B cell (primary cell): ENCODE measurements around the gene ETS1. TPM values are rescaled to one million over a fixed set of nuclear protein-coding genes. Genes with fewer than 3 reads are reported as not detected.

ENCODE experiments used
- ATAC-seq: fragments of 200-7000 bp; cut with Tn5 transposase; one replicate; pipeline ENCODE4 v1.10.0; 2021; ENCODE audit warnings: low read depth, mild to moderate bottlenecking, moderate number of reproducible peaks, moderate library complexity
- CTCF ChIA-PET: fragments of 350-600 bp; sonication (Branson Sonifier 250); formaldehyde crosslinking; loops from one replicate; lab custom pipeline; 2021; ENCODE audit warnings: antibody characterized with exemption, inconsistent platforms; lab: Charles Lee
- POLR2A ChIA-PET: fragments of 350-600 bp; sonication (Branson Sonifier 250); formaldehyde crosslinking; loops from one replicate; lab custom pipeline; 2021; ENCODE audit warnings: antibody characterized with exemption; lab: Charles Lee
- DNase-seq: peaks from one replicate; pipeline ENCODE4 v3.0.0; 2013
- H2AFZ ChIP-seq: 2 replicates; pipeline ENCODE4 v1.6.1; 2012; ENCODE audit warnings: mild to moderate bottlenecking, low read depth, low read length; ENCODE audit not compliant: insufficient read depth, poor library complexity, severe bottlenecking
- H3K27ac ChIP-seq, 2 donors: 1 replicate in 1 of 2; 2 replicates in 1 of 2; pipeline ENCODE4 v1.5.1; 2012 to 2013; ENCODE audit warnings: low read length in 2 of 2, mild to moderate bottlenecking in 2 of 2, moderate library complexity in 1 of 2
- H3K27me3 ChIP-seq, 4 experiments: fragments of 200-600 bp in 1 of 4; sonication (generic) in 1 of 4; replicated peaks in 1 of 4; 1 replicate in 2 of 4; 2 replicates in 2 of 4; pipeline versions ENCODE4 v1.6.1 to v1.7.0; 2013 to 2016; ENCODE audit warnings: low read length in 3 of 4, mild to moderate bottlenecking in 2 of 4, mixed read lengths in 1 of 4, moderate library complexity in 1 of 4; ENCODE audit not compliant: insufficient read depth in 4 of 4, control insufficient read depth in 3 of 4; ENCODE audit errors: control extremely low read depth in 1 of 4
- H3K36me3 ChIP-seq, 2 experiments: replicated peaks in 1 of 2; 1 replicate in 1 of 2; 2 replicates in 1 of 2; pipeline versions ENCODE4 v1.6.1 to v1.7.1; 2013; ENCODE audit warnings: low read length in 1 of 2; ENCODE audit not compliant: insufficient read depth in 2 of 2, control insufficient read depth in 1 of 2; ENCODE audit errors: control extremely low read depth in 1 of 2, extremely low read depth in 1 of 2
- H3K4me1 ChIP-seq, 2 donors: fragments of 200-600 bp in 1 of 2; sonication (generic) in 1 of 2; 1 replicate in 1 of 2; 2 replicates in 1 of 2; pipeline versions ENCODE4 v1.5.1 to v1.6.1; 2013 to 2017; ENCODE audit warnings: low read length in 2 of 2; ENCODE audit not compliant: control insufficient read depth in 2 of 2, insufficient read depth in 2 of 2
- H3K4me2 ChIP-seq: replicated peaks from 2 replicates; pipeline ENCODE3; 2012; ENCODE audit warnings: mild to moderate bottlenecking, low read depth, low read length; ENCODE audit not compliant: poor library complexity, severe bottlenecking
- H3K4me3 ChIP-seq, 5 experiments: fragments of 200-600 bp in 1 of 5; sonication (generic) in 1 of 5; 1 replicate in 3 of 5; 2 replicates in 2 of 5; pipeline versions ENCODE4 v1.5.1 to v1.7.0; 2011 to 2016; ENCODE audit warnings: low read length in 4 of 5, mild to moderate bottlenecking in 4 of 5, low read depth in 2 of 5, control low read depth in 1 of 5, moderate library complexity in 1 of 5; ENCODE audit not compliant: insufficient read depth in 1 of 5; ENCODE audit errors: control extremely low read depth in 1 of 5, extremely low read depth in 1 of 5
- H3K79me2 ChIP-seq: fragments of 200-600 bp; sonication (generic); one replicate; pipeline ENCODE4 v1.6.0; 2016; ENCODE audit warnings: low read length; ENCODE audit not compliant: control insufficient read depth, insufficient read depth
- H3K9ac ChIP-seq: fragments of 200-600 bp; sonication (generic); 2 replicates; pipeline ENCODE4 v1.6.1; 2017; ENCODE audit warnings: mild to moderate bottlenecking, low read length, moderate library complexity
- H3K9me3 ChIP-seq, 3 donors: one replicate each; pipeline versions ENCODE4 v1.6.1 to v1.7.1; 2013; ENCODE audit warnings: low read length in 2 of 3; ENCODE audit not compliant: control insufficient read depth in 2 of 3, insufficient read depth in 1 of 3; ENCODE audit errors: control extremely low read depth in 1 of 3
- H4K20me1 ChIP-seq: 2 replicates; pipeline ENCODE4 v1.6.0; 2012; ENCODE audit warnings: mild to moderate bottlenecking, low read length; ENCODE audit not compliant: insufficient read depth, control insufficient read depth, poor library complexity, severe bottlenecking
- H3K27ac Mint-ChIP-seq: one replicate; pipeline ENCODE4 v1.8.0; 2021; ENCODE audit warnings: mixed read lengths
- H3K27me3 Mint-ChIP-seq: one replicate; pipeline ENCODE4 v1.8.0; 2021; ENCODE audit warnings: mixed read lengths
- H3K4me1 Mint-ChIP-seq: one replicate; pipeline ENCODE4 v1.8.0; 2021; ENCODE audit warnings: mixed read lengths
- H3K4me3 Mint-ChIP-seq: one replicate; pipeline ENCODE4 v1.8.0; 2021; ENCODE audit warnings: mixed read lengths
- H3K9me3 Mint-ChIP-seq: one replicate; pipeline ENCODE4 v1.8.0; 2022; ENCODE audit warnings: mixed read lengths; ENCODE audit not compliant: insufficient read depth
- EZH2 ChIP-seq: IDR thresholded peaks from 2 replicates; pipeline ENCODE4 v1.6.1; 2012; ENCODE audit warnings: borderline replicate concordance, low read depth, mild to moderate bottlenecking, moderate library complexity, low read length; ENCODE audit not compliant: insufficient read depth, poor library complexity, severe bottlenecking
- WGBS: methylation state at CpG from one replicate; pipeline ENCODE4 v1.1.5; 2013; ENCODE audit warnings: missing lambda C conversion rate; ENCODE audit not compliant: insufficient coverage; 5-methylcytosine and 5-hydroxymethylcytosine counted together
- intact Hi-C: fragments of 100-400 bp; cut with micrococcal nuclease; formaldehyde crosslinking; loops from one replicate; pipeline ENCODE4 v1.10.0; 2022
- polyA plus RNA-seq: library from polyadenylated mRNA; depleted of rRNA; stranded (reverse); fragments of >200 nt; gene quantifications from 2 replicates; pipeline ENCODE4 v1.2.3, GENCODE V29; 2012
- total RNA-seq, 2 donors: library from RNA; stranded (reverse); fragments of 120-200 nt in 1 of 2; gene quantifications; 1 replicate in 1 of 2; 2 replicates in 1 of 2; pipeline versions ENCODE4 v1.2.3 to v1.2.4, GENCODE V29; 2013 to 2022
- TF ChIP-seq, protein P1 (sequence below): fragments of 200-600 bp; IDR thresholded peaks from one replicate; pipeline ENCODE4 v1.8.0; 2022; ENCODE audit warnings: antibody characterized with exemption, mild to moderate bottlenecking

The ETS1 gene
- total and polyA plus RNA-seq, 2 donors (not counting 1 experiment from before 2014, with no cell fraction given) = 115 to 271 TPM

- peaks cover 91% of the 10 kb centered on the region for H3K4me1 Mint-ChIP-seq
- DNase-seq = no peak
- H3K9ac ChIP-seq = peak overlapping the region; percentile 12
Measured at GRCh38 chr11:128609785-128610184, 22.4 kb upstream of the ETS1 start.

More at GRCh38 chr11:128609785-128610184, 22.4 kb upstream of the ETS1 start:
- Histone ChIP-seq H4K20me1 (no peaks in the 10 kb centered on the region), H3K36me3 (no peaks in the 10 kb centered on the region), H2AFZ (peak overlapping the region; percentile 34), H3K9me3 (no peaks in the 10 kb centered on the region), H3K27me3 (no peaks in the 10 kb centered on the region), H3K79me2 (peaks cover 16% of the 10 kb centered on the region), H3K27ac (peak overlapping the region; percentile 93 to 95), H3K4me2 (peak overlapping the region; percentile 54), H3K4me1 (peaks cover 80 to 87% of the 10 kb centered on the region in 2 donors), H3K4me3 (no peak overlapping the region)
- TF ChIP-seq, protein P1, sequence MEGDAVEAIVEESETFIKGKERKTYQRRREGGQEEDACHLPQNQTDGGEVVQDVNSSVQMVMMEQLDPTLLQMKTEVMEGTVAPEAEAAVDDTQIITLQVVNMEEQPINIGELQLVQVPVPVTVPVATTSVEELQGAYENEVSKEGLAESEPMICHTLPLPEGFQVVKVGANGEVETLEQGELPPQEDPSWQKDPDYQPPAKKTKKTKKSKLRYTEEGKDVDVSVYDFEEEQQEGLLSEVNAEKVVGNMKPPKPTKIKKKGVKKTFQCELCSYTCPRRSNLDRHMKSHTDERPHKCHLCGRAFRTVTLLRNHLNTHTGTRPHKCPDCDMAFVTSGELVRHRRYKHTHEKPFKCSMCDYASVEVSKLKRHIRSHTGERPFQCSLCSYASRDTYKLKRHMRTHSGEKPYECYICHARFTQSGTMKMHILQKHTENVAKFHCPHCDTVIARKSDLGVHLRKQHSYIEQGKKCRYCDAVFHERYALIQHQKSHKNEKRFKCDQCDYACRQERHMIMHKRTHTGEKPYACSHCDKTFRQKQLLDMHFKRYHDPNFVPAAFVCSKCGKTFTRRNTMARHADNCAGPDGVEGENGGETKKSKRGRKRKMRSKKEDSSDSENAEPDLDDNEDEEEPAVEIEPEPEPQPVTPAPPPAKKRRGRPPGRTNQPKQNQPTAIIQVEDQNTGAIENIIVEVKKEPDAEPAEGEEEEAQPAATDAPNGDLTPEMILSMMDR = no peak
- no peak for TF ChIP-seq EZH2
- H3K27me3 Mint-ChIP-seq = no peaks in the 10 kb centered on the region
- ChIA-PET POLR2A (interaction anchor here (0.5 to 13.8 kb wide), 6 partner anchors 11 to 1393 kb away, joined by 3 to 305 read pairs (median 5); partner anchors contain the start of gene PRDM10), CTCF (interaction anchor here (0.8 to 17.0 kb wide), 7 partner anchors 10 to 437 kb away, joined by 3 to 625 read pairs (median 21); no protein-coding TSS in a partner anchor)
- WGBS = 67% methylated on average over 5 of the region's 6 CpGs
- ATAC-seq = no peak
- peak overlapping the region; percentile 72 for H3K4me3 Mint-ChIP-seq
- H3K27ac Mint-ChIP-seq = peak overlapping the region; percentile 96
- no peaks in the 10 kb centered on the region for H3K9me3 Mint-ChIP-seq
- intact Hi-C loops = loop anchor here (2.0 kb wide), 1 partner anchor 231 kb away; no protein-coding TSS in a partner anchor
